Activated T-helper 1 cell treated with anti-CD3 and anti-CD28 coated beads, Interleukin-2, amount 50 U/mL, for 16 hours (primary cell): Measurements from ENCODE around the gene DAAM1.

ENCODE experiments used
- DNase-seq, 2 donors: peaks; one replicate each; pipeline ENCODE4 v3.0.0-alpha.2; 2020; ENCODE audit warnings: low read depth in 1 of 2, low spot score in 1 of 2

DAAM1 gene

GRCh38 chr14:59215757-59216156, 27.3 kb downstream of the DAAM1 start:
- no peak for DNase-seq

GRCh38 chr14:59217011-59217410, 28.5 kb downstream of the DAAM1 start:
- DNase-seq = no peak

- no peak for DNase-seq
Observed at GRCh38 chr14:59221568-59221967, 33.1 kb downstream of the DAAM1 start.

- DNase-seq = no peak
Observed at GRCh38 chr14:59224341-59224740, 35.9 kb downstream of the DAAM1 start.

GRCh38 chr14:59225281-59225680, 36.8 kb downstream of the DAAM1 start:
- DNase-seq = no peak

GRCh38 chr14:59228421-59228820, 40.0 kb downstream of the DAAM1 start:
- no peak for DNase-seq

GRCh38 chr14:59229653-59230406, 41.4 kb downstream of the DAAM1 start:
- DNase-seq = no peak

- DNase-seq = no peak
Observed at GRCh38 chr14:59236195-59236594, 47.7 kb downstream of the DAAM1 start.

GRCh38 chr14:59238216-59238615, 49.7 kb downstream of the DAAM1 start:
- DNase-seq = no peak

- no peak for DNase-seq
Observed at GRCh38 chr14:59239022-59239421, 50.6 kb downstream of the DAAM1 start.

GRCh38 chr14:59240356-59240755, 51.9 kb downstream of the DAAM1 start:
- DNase-seq = no peak

- DNase-seq = no peak
Observed at GRCh38 chr14:59241121-59241520, 52.7 kb downstream of the DAAM1 start.

GRCh38 chr14:59243174-59243573, 54.7 kb downstream of the DAAM1 start:
- DNase-seq = no peak

GRCh38 chr14:59244581-59244980, 56.1 kb downstream of the DAAM1 start:
- DNase-seq = no peak

- no peak for DNase-seq
Observed at GRCh38 chr14:59245809-59246295, 57.4 kb downstream of the DAAM1 start.

GRCh38 chr14:59246566-59246965, 58.1 kb downstream of the DAAM1 start:
- DNase-seq = no peak

GRCh38 chr14:59247801-59248584, 59.5 kb downstream of the DAAM1 start:
- no peak for DNase-seq

- DNase-seq = no peak
Observed at GRCh38 chr14:59249029-59249428, 60.6 kb downstream of the DAAM1 start.

GRCh38 chr14:59251811-59252771, 63.6 kb downstream of the DAAM1 start:
- DNase-seq = no peak

GRCh38 chr14:59252772-59253500, 64.5 kb downstream of the DAAM1 start:
- no peak for DNase-seq

GRCh38 chr14:59253527-59253926, 65.1 kb downstream of the DAAM1 start:
- DNase-seq = no peak
